HepG2 (cell line): Measurements from ENCODE around the gene IL1B. TPM values are rescaled to one million over a fixed set of nuclear protein-coding genes. Genes with fewer than 3 reads are reported as not detected.

Source experiments
- ATAC-seq: fragments of 200-7000 bp; cut with Tn5 transposase; 3 replicates; pipeline ENCODE4 v1.9.1; 2020; ENCODE audit warnings: mild to moderate bottlenecking, moderate library complexity
- BruUV-seq: library from RNA; stranded (reverse); fragments of 400-500 nt; replicated peaks from 2 replicates; lab custom pipeline; 2021; lab: Mats Ljungman, UMichigan
- CTCF ChIA-PET: fragments of 300-600 bp; formaldehyde crosslinking; extraction: SDS; loops from one replicate; lab custom pipeline; 2021; ENCODE audit warnings: low total read pairs, inconsistent platforms, low intra/inter-chr PET ratio; lab: Yijun Ruan, JAX
- POLR2A ChIA-PET: fragments of 350-600 bp; sonication (Branson Sonifier 250); formaldehyde crosslinking; loops from one replicate; lab custom pipeline; 2020; ENCODE audit warnings: antibody characterized with exemption, inconsistent platforms; lab: Yijun Ruan, JAX
- DNase-seq: peaks from one replicate; pipeline ENCODE4 v3.0.0-alpha.2; 2015; ENCODE audit warnings: low spot score
- FAIRE-seq: peaks from 3 replicates; lab custom pipeline; 2011; peaks lifted over from hg19 to GRCh38; lab: Jason Lieb, UNC
- H2AFZ ChIP-seq: one replicate; pipeline ENCODE4 v1.6.1; 2011; ENCODE audit warnings: low read length, inconsistent platforms
- H3K27ac ChIP-seq: fragments of 300-600 bp; 3 replicates; pipeline ENCODE4 v1.8.0; 2011; ENCODE audit warnings: mixed run types, mild to moderate bottlenecking, mixed read lengths, low read length, inconsistent platforms; ENCODE audit not compliant: insufficient read depth; ENCODE audit errors: extremely low read length
- H3K27me3 ChIP-seq, 2 experiments: fragments of 200-600 bp in 1 of 2; 2 replicates in 1 of 2; 3 replicates in 1 of 2; pipeline versions ENCODE4 v1.6.0 to v1.8.0; 2011; ENCODE audit warnings: low read length in 2 of 2, mild to moderate bottlenecking in 2 of 2, moderate library complexity in 2 of 2, inconsistent platforms in 1 of 2; ENCODE audit not compliant: insufficient read depth in 2 of 2, control insufficient read depth in 1 of 2
- H3K36me3 ChIP-seq, 2 experiments: fragments of 200-600 bp in 1 of 2; replicated peaks in 1 of 2; 2 replicates in 1 of 2; 3 replicates in 1 of 2; pipeline versions ENCODE4 v1.5.1 to v1.8.0; 2011; ENCODE audit warnings: low read length in 2 of 2, inconsistent platforms in 1 of 2; ENCODE audit not compliant: insufficient read depth in 2 of 2, control insufficient read depth in 1 of 2
- H3K4me1 ChIP-seq: 2 replicates; pipeline ENCODE4 v1.5.1; 2012; ENCODE audit warnings: low read length, inconsistent platforms; ENCODE audit not compliant: insufficient read depth
- H3K4me2 ChIP-seq: 2 replicates; pipeline ENCODE4 v1.6.0; 2011; ENCODE audit warnings: low read depth, low read length, inconsistent platforms
- H3K4me3 ChIP-seq, 3 experiments: fragments of 200-600 bp in 1 of 3; sonication (generic), shearing (Covaris generic) in 1 of 3; replicated peaks in 1 of 3; 2 replicates each; pipeline ENCODE4 v1.5.1; 2011 to 2016; ENCODE audit warnings: low read length in 3 of 3, inconsistent platforms in 2 of 3, low read depth in 2 of 3, mild to moderate bottlenecking in 2 of 3, control low read depth in 1 of 3, mixed read lengths in 1 of 3; ENCODE audit not compliant: insufficient read depth in 1 of 3
- H3K79me2 ChIP-seq: one replicate; pipeline ENCODE4 v1.6.1; 2011; ENCODE audit warnings: low read length, inconsistent platforms; ENCODE audit not compliant: insufficient read depth
- H3K9ac ChIP-seq: 2 replicates; pipeline ENCODE4 v1.6.0; 2011; ENCODE audit warnings: mild to moderate bottlenecking, low read depth, low read length, inconsistent platforms; ENCODE audit not compliant: insufficient read depth
- H3K9me3 ChIP-seq: 2 replicates; pipeline ENCODE4 v1.5.1; 2012; ENCODE audit warnings: mild to moderate bottlenecking, low read length
- H4K20me1 ChIP-seq: 2 replicates; pipeline ENCODE4 v1.6.0; 2011; ENCODE audit warnings: inconsistent platforms, mild to moderate bottlenecking, low read length, moderate library complexity; ENCODE audit not compliant: insufficient read depth
- ELF1 ChIP-seq: sonication (generic); formaldehyde crosslinking; IDR thresholded peaks from 2 replicates; pipeline ENCODE4 v1.4.0; 2020; ENCODE audit warnings: missing genetic modification reagents
- FOXO1 ChIP-seq: sonication (generic); formaldehyde crosslinking; IDR thresholded peaks from 2 replicates; pipeline ENCODE4 v1.4.0; 2020; ENCODE audit warnings: missing genetic modification reagents
- LCORL ChIP-seq, 2 experiments: fragments of 450-650 bp in 1 of 2; sonication (generic) in 1 of 2; formaldehyde crosslinking in 1 of 2; IDR thresholded peaks; 2 replicates each; pipeline versions ENCODE4 v1.5.0 to v1.6.1; 2017 to 2020; ENCODE audit warnings: antibody characterized with exemption in 1 of 2, missing genetic modification reagents in 1 of 2
- MED1 ChIP-seq: sonication (generic); formaldehyde crosslinking; IDR thresholded peaks from 2 replicates; pipeline ENCODE4 v1.4.0; 2020; ENCODE audit warnings: missing genetic modification reagents
- NR2F6 ChIP-seq, 2 experiments: IDR thresholded peaks; 2 replicates each; pipeline ENCODE4 v1.6.1; 2016; ENCODE audit warnings: antibody characterized with exemption in 1 of 2, mild to moderate bottlenecking in 1 of 2
- PAXIP1 ChIP-seq: sonication (generic); formaldehyde crosslinking; conservative IDR thresholded peaks from 2 replicates; pipeline ENCODE4 v1.4.0; 2020; ENCODE audit warnings: mild to moderate bottlenecking, missing genetic modification reagents, moderate library complexity
- SALL1 ChIP-seq: sonication (generic); formaldehyde crosslinking; IDR thresholded peaks from 2 replicates; pipeline ENCODE4 v1.8.0; 2022; ENCODE audit warnings: mild to moderate bottlenecking, missing genetic modification reagents
- SUZ12 ChIP-seq: fragments of 150-350 bp; IDR thresholded peaks from 2 replicates; pipeline ENCODE4 v1.6.1; 2014; ENCODE audit warnings: low read depth, low read length
- THAP8 ChIP-seq: sonication (generic); formaldehyde crosslinking; IDR thresholded peaks from 2 replicates; pipeline ENCODE4 v1.5.1; 2020; ENCODE audit warnings: missing genetic modification reagents, mild to moderate bottlenecking, borderline replicate concordance
- ZNF484 ChIP-seq: sonication (generic); formaldehyde crosslinking; IDR thresholded peaks from 2 replicates; pipeline ENCODE4 v1.5.1; 2020; ENCODE audit warnings: mild to moderate bottlenecking, low read depth, missing genetic modification reagents, borderline replicate concordance
- ZNF580 ChIP-seq: IDR thresholded peaks from 2 replicates; pipeline ENCODE4 v1.6.1; 2016; ENCODE audit warnings: low read depth, borderline replicate concordance
- WGBS: methylation state at CpG from one replicate; pipeline ENCODE4 v1.1.6; 2017; ENCODE audit warnings: low lambda C conversion rate; 5-methylcytosine and 5-hydroxymethylcytosine counted together
- in situ Hi-C: cut with HindIII; loops from 2 replicates; pipeline ENCODE4 v1.10.0; 2017; ENCODE audit warnings: low pct_unique_long_range_greater_than_20kb; ENCODE audit not compliant: extremely low pct_ligation_motif_present
- intact Hi-C: fragments of 100-400 bp; cut with micrococcal nuclease; formaldehyde crosslinking; loops from one replicate; pipeline ENCODE4 v1.10.0; 2022; ENCODE audit not compliant: unreplicated experiment
- polyA plus RNA-seq, 8 experiments: library from polyadenylated mRNA; depleted of rRNA in 3 of 8; stranded (reverse) in 7 of 8; unstranded in 1 of 8; fragments of >200 nt; fragmentation: Illumina TruSeq in 4 of 8; extraction: Trizol in 4 of 8; gene quantifications; 2 replicates each; pipeline versions ENCODE4 v1.2.1 to v1.2.3, GENCODE V29; 2011 to 2016; ENCODE audit warnings: low read depth in 4 of 8, missing spikeins in 1 of 8, mixed read lengths in 1 of 8; ENCODE audit not compliant: insufficient read depth in 1 of 8
- total RNA-seq, 5 experiments: library from RNA; depleted of rRNA; stranded (reverse); fragments of >200 nt; fragmentation: Illumina TruSeq; extraction: Trizol; gene quantifications; 2 replicates each; pipeline ENCODE4 v1.2.3, GENCODE V29; 2016; ENCODE audit warnings: low read depth in 1 of 5
- TF ChIP-seq, protein P1 (sequence below): sonication (generic); formaldehyde crosslinking; IDR thresholded peaks from 2 replicates; pipeline ENCODE4 v1.4.0; 2020; ENCODE audit warnings: low read depth, missing genetic modification reagents
- TF ChIP-seq, protein P2 (sequence below): sonication (generic); formaldehyde crosslinking; IDR thresholded peaks from 2 replicates; pipeline ENCODE4 v1.9.0; 2022; ENCODE audit warnings: missing genetic modification reagents, mild to moderate bottlenecking, borderline replicate concordance

The IL1B gene
- total and polyA plus RNA-seq, 2 of the 13 experiments (the other 11 are each of a cell fraction or from before 2014, with no cell fraction given), result 0.18 TPM; not detected in 1

DNA sequence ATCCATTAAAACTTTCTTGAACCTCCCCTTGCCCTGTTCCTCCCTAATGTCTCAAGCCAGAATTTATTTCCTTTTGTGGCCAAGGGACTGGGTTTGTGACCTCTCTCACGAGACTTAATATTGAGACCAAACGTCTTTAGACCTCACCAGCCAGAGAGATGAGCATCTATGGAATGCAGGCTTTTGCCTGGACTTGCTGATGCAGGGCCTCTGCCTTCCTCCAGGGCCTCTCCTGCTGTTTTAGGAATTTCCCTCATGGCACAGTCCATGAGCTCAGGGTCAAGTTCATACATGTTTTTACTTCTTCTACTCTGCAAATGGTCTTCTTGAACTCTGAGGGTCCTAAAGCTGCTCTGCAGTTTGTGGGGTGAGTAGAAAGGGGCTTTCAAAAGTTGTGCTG lies 22.3 kb downstream of the IL1B start:
- no TSS peak for BruUV-seq
- Histone ChIP-seq H3K4me2 (peak overlapping the region; percentile 4; the same call in 1 of the 2 replicates), H2AFZ (no peak overlapping the region), H3K4me1 (peaks cover 86% of the 10 kb centered on the region), H3K9ac (peak overlapping the region; percentile 17; the same call in 1 of the 2 replicates), H3K36me3 (no peaks in the 10 kb centered on the region), H3K9me3 (no peaks in the 10 kb centered on the region), H3K79me2 (no peaks in the 10 kb centered on the region), H3K27me3 (no peaks in the 10 kb centered on the region), H3K4me3 (no peak overlapping the region), H3K27ac (no peak overlapping the region), H4K20me1 (no peaks in the 10 kb centered on the region)
- ChIA-PET POLR2A (interaction anchor here (1.0 to 1.3 kb wide), 2 partner anchors 10 to 20 kb away, joined by 4 read pairs; no protein-coding TSS in a partner anchor), CTCF (no interaction called here)
- intact Hi-C loops, result no loop called here
- peak; percentile 25; the same call in 2 of the 3 replicates for ATAC-seq
- in situ Hi-C loops, result no loop called here
- WGBS, result 38% methylated on average over 2 of the region's 2 CpGs
- peak; percentile 34 for DNase-seq
- no peak for FAIRE-seq
- TF ChIP-seq THAP8 (CRISPR knock-in tag), result 0 out of 2 replicates have a peak, but pooled peaks have one; percentile 70
- peak; percentile 65 for TF ChIP-seq SALL1 (CRISPR knock-in tag)
- TF ChIP-seq LCORL (IDR thresholded peaks at IDR 0.05), result no peak
- peak; percentile 60 for TF ChIP-seq LCORL (CRISPR knock-in tag; IDR thresholded peaks at IDR 0.05)
- TF ChIP-seq, protein P1, sequence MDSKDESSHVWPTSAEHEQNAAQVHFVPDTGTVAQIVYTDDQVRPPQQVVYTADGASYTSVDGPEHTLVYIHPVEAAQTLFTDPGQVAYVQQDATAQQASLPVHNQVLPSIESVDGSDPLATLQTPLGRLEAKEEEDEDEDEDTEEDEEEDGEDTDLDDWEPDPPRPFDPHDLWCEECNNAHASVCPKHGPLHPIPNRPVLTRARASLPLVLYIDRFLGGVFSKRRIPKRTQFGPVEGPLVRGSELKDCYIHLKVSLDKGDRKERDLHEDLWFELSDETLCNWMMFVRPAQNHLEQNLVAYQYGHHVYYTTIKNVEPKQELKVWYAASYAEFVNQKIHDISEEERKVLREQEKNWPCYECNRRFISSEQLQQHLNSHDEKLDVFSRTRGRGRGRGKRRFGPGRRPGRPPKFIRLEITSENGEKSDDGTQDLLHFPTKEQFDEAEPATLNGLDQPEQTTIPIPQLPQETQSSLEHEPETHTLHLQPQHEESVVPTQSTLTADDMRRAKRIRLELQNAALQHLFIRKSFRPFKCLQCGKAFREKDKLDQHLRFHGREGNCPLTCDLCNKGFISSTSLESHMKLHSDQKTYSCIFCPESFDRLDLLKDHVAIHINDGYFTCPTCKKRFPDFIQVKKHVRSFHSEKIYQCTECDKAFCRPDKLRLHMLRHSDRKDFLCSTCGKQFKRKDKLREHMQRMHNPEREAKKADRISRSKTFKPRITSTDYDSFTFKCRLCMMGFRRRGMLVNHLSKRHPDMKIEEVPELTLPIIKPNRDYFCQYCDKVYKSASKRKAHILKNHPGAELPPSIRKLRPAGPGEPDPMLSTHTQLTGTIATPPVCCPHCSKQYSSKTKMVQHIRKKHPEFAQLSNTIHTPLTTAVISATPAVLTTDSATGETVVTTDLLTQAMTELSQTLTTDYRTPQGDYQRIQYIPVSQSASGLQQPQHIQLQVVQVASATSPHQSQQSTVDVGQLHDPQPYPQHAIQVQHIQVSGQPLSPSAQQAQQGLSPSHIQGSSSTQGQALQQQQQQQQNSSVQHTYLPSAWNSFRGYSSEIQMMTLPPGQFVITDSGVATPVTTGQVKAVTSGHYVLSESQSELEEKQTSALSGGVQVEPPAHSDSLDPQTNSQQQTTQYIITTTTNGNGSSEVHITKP (CRISPR knock-in tag), result 0 out of 2 replicates have a peak, but pooled peaks have one; percentile 48
- peak; percentile 55 for TF ChIP-seq FOXO1
- TF ChIP-seq, protein P2, sequence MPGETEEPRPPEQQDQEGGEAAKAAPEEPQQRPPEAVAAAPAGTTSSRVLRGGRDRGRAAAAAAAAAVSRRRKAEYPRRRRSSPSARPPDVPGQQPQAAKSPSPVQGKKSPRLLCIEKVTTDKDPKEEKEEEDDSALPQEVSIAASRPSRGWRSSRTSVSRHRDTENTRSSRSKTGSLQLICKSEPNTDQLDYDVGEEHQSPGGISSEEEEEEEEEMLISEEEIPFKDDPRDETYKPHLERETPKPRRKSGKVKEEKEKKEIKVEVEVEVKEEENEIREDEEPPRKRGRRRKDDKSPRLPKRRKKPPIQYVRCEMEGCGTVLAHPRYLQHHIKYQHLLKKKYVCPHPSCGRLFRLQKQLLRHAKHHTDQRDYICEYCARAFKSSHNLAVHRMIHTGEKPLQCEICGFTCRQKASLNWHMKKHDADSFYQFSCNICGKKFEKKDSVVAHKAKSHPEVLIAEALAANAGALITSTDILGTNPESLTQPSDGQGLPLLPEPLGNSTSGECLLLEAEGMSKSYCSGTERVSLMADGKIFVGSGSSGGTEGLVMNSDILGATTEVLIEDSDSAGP (CRISPR knock-in tag), result no peak
- no peak for TF ChIP-seq SUZ12
- 0 out of 2 replicates have a peak, but pooled peaks have one; percentile 23 for TF ChIP-seq MED1 (CRISPR knock-in tag)
- TF ChIP-seq PAXIP1 (CRISPR knock-in tag), result peak; percentile 54
- no peak for TF ChIP-seq ZNF484 (CRISPR knock-in tag)
- peak; percentile 43; the same call in 1 of the 2 replicates for TF ChIP-seq ZNF580 (CRISPR knock-in tag)
- TF ChIP-seq NR2F6 (IDR thresholded peaks at IDR 0.05), result no peak
- TF ChIP-seq NR2F6 (CRISPR knock-in tag; IDR thresholded peaks at IDR 0.05), result 0 out of 2 replicates have a peak, but pooled peaks have one; percentile 17
- 0 out of 2 replicates have a peak, but pooled peaks have one; percentile 9 for TF ChIP-seq ELF1
